PC-3 (cell line): ENCODE results near the gene CHST11.

ENCODE experiments used
- EZH2 ChIP-seq: fragments of 300-600 bp; sonication (generic); IDR thresholded peaks from one replicate; pipeline ENCODE4 v1.6.1; 2017; ENCODE audit warnings: antibody characterized with exemption, mild to moderate bottlenecking, low read length; ENCODE audit not compliant: unreplicated experiment
- TF ChIP-seq, protein P1 (sequence below): fragments of 300-600 bp; sonication (generic); conservative IDR thresholded peaks from 2 replicates; pipeline ENCODE4 v1.5.1; 2017; ENCODE audit warnings: antibody characterized with exemption, low read depth, mild to moderate bottlenecking, low read length

DNA sequence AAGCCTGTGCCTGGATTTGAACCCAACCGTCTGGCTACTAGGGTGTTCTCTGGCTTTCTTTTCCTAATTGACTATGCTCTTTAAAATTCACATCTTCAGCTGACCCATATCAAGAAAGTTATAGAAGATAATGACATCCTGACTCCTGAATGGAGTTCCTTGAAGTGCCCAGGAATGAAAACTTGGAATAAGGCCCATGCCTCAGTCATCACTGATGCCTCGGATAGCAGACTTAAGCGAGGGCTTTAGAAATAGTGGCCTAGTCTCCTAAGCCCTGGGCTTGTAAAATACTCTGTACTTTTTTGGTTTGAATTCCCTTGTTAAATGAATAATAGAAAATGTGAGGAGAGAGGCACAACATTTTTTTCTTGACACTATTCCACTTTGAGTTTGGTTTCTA is 39.0 kb downstream of the CHST11 start:
- TF ChIP-seq, protein P1, sequence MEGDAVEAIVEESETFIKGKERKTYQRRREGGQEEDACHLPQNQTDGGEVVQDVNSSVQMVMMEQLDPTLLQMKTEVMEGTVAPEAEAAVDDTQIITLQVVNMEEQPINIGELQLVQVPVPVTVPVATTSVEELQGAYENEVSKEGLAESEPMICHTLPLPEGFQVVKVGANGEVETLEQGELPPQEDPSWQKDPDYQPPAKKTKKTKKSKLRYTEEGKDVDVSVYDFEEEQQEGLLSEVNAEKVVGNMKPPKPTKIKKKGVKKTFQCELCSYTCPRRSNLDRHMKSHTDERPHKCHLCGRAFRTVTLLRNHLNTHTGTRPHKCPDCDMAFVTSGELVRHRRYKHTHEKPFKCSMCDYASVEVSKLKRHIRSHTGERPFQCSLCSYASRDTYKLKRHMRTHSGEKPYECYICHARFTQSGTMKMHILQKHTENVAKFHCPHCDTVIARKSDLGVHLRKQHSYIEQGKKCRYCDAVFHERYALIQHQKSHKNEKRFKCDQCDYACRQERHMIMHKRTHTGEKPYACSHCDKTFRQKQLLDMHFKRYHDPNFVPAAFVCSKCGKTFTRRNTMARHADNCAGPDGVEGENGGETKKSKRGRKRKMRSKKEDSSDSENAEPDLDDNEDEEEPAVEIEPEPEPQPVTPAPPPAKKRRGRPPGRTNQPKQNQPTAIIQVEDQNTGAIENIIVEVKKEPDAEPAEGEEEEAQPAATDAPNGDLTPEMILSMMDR, result no peak
- no peak for TF ChIP-seq EZH2
